ENCODE data around the gene MAPRE2.
A peak's percentile ranks its signal among the peaks of the same experiment; 100 is the strongest.
"Not testable (repeated sequence)": the region's sequence is repeated elsewhere in the genome, so short reads cannot be mapped to it uniquely, and the experiment has no call there.

MAPRE2 gene

GRCh38 chr18:35089382-35089781, 48.2 kb downstream of the MAPRE2 start:
- no peak for DNase-seq

- DNase-seq: no peak
These were observed 48.8 kb downstream of the MAPRE2 start for GRCh38 chr18:35089891-35090550.

GRCh38 chr18:35091841-35092240, 50.6 kb downstream of the MAPRE2 start:
- DNase-seq: no peak

- no peak for DNase-seq
These were observed 54.9 kb downstream of the MAPRE2 start for GRCh38 chr18:35095983-35096676.

GRCh38 chr18:35096677-35097011, 55.4 kb downstream of the MAPRE2 start:
- no peak for DNase-seq

GRCh38 chr18:35097195-35097594, 56.0 kb downstream of the MAPRE2 start:
- no peak for DNase-seq

- DNase-seq: no peak
These were observed 56.5 kb downstream of the MAPRE2 start for GRCh38 chr18:35097763-35098162.

GRCh38 chr18:35099911-35100310, 58.7 kb downstream of the MAPRE2 start:
- no peak for DNase-seq

- no peak for DNase-seq
These were observed 63.3 kb downstream of the MAPRE2 start for GRCh38 chr18:35104391-35105051.

GRCh38 chr18:35106013-35106844, 65.0 kb downstream of the MAPRE2 start:
- DNase-seq: no peak

- DNase-seq: no peak
These were observed 65.6 kb downstream of the MAPRE2 start for GRCh38 chr18:35106845-35107148.

GRCh38 chr18:35107216-35107615, 66.0 kb downstream of the MAPRE2 start:
- DNase-seq: no peak

- DNase-seq: not testable (repeated sequence)
These were observed 66.9 kb downstream of the MAPRE2 start for GRCh38 chr18:35108088-35108487.

GRCh38 chr18:35110059-35110458, 68.8 kb downstream of the MAPRE2 start:
- DNase-seq: no peak

GRCh38 chr18:35110554-35111485, 69.6 kb downstream of the MAPRE2 start:
- no peak for DNase-seq

GRCh38 chr18:35112696-35113095, 71.5 kb downstream of the MAPRE2 start:
- no peak for DNase-seq

- no peak for DNase-seq
These were observed 73.1 kb downstream of the MAPRE2 start for GRCh38 chr18:35114305-35114704.

GRCh38 chr18:35116784-35117318, 75.6 kb downstream of the MAPRE2 start:
- DNase-seq: no peak

- no peak for DNase-seq
These were observed 76.2 kb downstream of the MAPRE2 start for GRCh38 chr18:35117372-35117771.

GRCh38 chr18:35117951-35118411, 76.8 kb downstream of the MAPRE2 start:
- DNase-seq: peak in 2 of 51 donors; percentile 36 to 52

- no peak for DNase-seq
These were observed 77.4 kb downstream of the MAPRE2 start for GRCh38 chr18:35118641-35119040.

Measured in hypothalamus (tissue), 51 donors.